Measurements from ENCODE around the gene SGPP1. TPM values are rescaled to one million over a fixed set of nuclear protein-coding genes. Genes with fewer than 3 reads are reported as not detected.
A peak's percentile ranks its signal among the peaks of the same experiment; 100 is the strongest.

The SGPP1 gene
- total and polyA plus RNA-seq, 10 of the 15 experiments (the other 5 are each of a cell fraction or from before 2014, with no cell fraction given) = 3.5 to 37.7 (median 25.5) TPM

DNA sequence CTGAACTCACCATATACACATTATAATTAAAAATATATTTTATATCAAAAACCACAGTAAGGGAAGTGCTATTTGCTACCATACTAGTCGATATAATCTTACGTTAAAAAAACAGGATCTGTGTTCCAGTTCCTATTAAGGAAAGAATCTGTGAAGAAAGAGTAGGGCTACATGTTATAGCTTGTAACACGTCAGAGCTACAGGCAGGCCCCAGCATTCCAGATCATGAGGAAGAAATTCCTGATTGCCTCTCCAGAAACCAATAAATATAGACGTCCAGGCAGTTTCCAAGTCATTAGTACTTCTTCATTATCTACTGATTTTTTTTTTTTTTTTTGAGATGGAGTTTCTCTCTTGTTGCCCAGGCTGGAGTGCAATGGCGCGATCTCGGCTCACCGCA lies 20.6 kb downstream of the SGPP1 start:
- Histone ChIP-seq H3K36me3 (ENCODE audit: control insufficient read depth in 2 of 2, insufficient read depth in 2 of 2, low read length in 1 of 2) (peaks cover 0 to 3% of the 10 kb centered on the region in 2 experiments; a peak in 1 of 4 replicates), H3K4me1 (ENCODE audit: control insufficient read depth, insufficient read depth, low read length) (peaks cover 34% of the 10 kb centered on the region), H2AFZ (ENCODE audit: control insufficient read depth, low read depth, low read length) (no peak overlapping the region), H3K9ac (ENCODE audit: control insufficient read depth, insufficient read depth, low read length) (no peak overlapping the region), H3K4me3 (no peak overlapping the region), H3K9me3 (replicated peaks; ENCODE audit: control insufficient read depth, insufficient read depth, low read length) (peaks cover 13% of the 10 kb centered on the region), H3K79me2 (ENCODE audit: control insufficient read depth, insufficient read depth, low read length) (peaks cover 42% of the 10 kb centered on the region), H3K27ac (ENCODE audit: control insufficient read depth, insufficient read depth) (no peak overlapping the region), H3K27me3 (replicated peaks in 1 of 2; ENCODE audit: control insufficient read depth in 2 of 2, insufficient read depth in 2 of 2, low read length in 1 of 2) (no peaks in the 10 kb centered on the region), H4K20me1 (ENCODE audit: control insufficient read depth, insufficient read depth) (no peaks in the 10 kb centered on the region), H3K4me2 (ENCODE audit: control insufficient read depth, insufficient read depth) (no peak overlapping the region)
- in situ Hi-C loops (cut with MboI) = no loop called here
- ChIA-PET CTCF (interaction anchor here (0.7 to 2.1 kb wide), 2 partner anchors 17 to 170 kb away, joined by 5 to 8 read pairs; no protein-coding TSS in a partner anchor), POLR2A (interaction anchor here (1.2 to 8.5 kb wide), 2 partner anchors 16 to 67 kb away, joined by 4 to 81 read pairs; no protein-coding TSS in a partner anchor), RAD21 (ENCODE audit: unreplicated experiment) (interaction anchor here (1.3 kb wide), 1 partner anchor 36 kb away, joined by 3 read pairs; no protein-coding TSS in a partner anchor), SMC1A (ENCODE audit: uncharacterized antibody, unreplicated experiment) (interaction anchor here (0.6 to 6.7 kb wide), 4 partner anchors 13 to 64 kb away, joined by 3 to 74 read pairs (median 5); no protein-coding TSS in a partner anchor)
- DNase-seq (ENCODE audit: low read depth, low spot score) (no peak), FAIRE-seq (no peak), ATAC-seq (no peak)
- WGBS (ENCODE audit: insufficient coverage, insufficient replicate concordance, low lambda C conversion rate, missing lambda C conversion rate) = 98% methylated on average over 8 of the region's 8 CpGs
- TF ChIP-seq ESRRA (IDR thresholded peaks at IDR 0.05; ENCODE audit: low read length) (no peak), ETV6 (conservative IDR thresholded peaks at IDR 0.05 in 1 of 2, IDR thresholded peaks at IDR 0.05 in 1 of 2; ENCODE audit: borderline replicate concordance in 1 of 2, low read depth in 1 of 2) (no peak)
- no TSS peak for BruUV-seq (replicated peaks)
- intact Hi-C loops (cut with micrococcal nuclease; ENCODE audit: unreplicated experiment) = loop anchor here (5.0 kb wide), 1 partner anchor 65 kb away; the partner anchor contains the start of gene WDR89

DNA sequence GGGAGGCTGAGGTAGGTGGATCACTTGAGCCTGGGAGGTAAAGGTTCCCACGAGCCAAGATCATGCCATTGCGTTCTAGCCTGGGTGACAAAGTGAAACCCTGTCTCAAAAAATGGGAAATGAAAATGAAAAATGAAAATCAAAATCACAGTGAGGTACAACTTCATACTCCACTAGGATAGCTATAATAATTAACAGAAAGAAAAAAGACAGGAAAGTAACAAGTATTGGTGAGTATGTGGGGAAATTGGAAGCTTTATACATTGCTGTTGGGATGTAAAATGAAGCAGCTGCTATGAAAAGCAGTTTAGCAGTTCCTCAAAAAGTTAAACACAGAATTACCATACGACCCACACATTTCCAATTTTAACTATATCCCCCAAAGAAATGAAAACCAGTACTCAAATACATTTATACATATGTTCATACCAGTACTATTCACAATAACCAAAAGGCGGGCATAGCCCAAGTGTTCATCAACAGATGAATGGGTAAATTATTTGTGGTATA lies 22.2 kb downstream of the SGPP1 start:
- DNase-seq (ENCODE audit: low read depth, low spot score) = peak; percentile 71
- 3% methylated on average over 4 of the region's 4 CpGs for WGBS (ENCODE audit: insufficient coverage, insufficient replicate concordance, low lambda C conversion rate, missing lambda C conversion rate)
- CTCF ChIA-PET = interaction anchor here (0.7 to 0.9 kb wide), 3 partner anchors 17 to 65 kb away, joined by 3 to 4 read pairs (median 3); no protein-coding TSS in a partner anchor
- TF ChIP-seq, protein P1, sequence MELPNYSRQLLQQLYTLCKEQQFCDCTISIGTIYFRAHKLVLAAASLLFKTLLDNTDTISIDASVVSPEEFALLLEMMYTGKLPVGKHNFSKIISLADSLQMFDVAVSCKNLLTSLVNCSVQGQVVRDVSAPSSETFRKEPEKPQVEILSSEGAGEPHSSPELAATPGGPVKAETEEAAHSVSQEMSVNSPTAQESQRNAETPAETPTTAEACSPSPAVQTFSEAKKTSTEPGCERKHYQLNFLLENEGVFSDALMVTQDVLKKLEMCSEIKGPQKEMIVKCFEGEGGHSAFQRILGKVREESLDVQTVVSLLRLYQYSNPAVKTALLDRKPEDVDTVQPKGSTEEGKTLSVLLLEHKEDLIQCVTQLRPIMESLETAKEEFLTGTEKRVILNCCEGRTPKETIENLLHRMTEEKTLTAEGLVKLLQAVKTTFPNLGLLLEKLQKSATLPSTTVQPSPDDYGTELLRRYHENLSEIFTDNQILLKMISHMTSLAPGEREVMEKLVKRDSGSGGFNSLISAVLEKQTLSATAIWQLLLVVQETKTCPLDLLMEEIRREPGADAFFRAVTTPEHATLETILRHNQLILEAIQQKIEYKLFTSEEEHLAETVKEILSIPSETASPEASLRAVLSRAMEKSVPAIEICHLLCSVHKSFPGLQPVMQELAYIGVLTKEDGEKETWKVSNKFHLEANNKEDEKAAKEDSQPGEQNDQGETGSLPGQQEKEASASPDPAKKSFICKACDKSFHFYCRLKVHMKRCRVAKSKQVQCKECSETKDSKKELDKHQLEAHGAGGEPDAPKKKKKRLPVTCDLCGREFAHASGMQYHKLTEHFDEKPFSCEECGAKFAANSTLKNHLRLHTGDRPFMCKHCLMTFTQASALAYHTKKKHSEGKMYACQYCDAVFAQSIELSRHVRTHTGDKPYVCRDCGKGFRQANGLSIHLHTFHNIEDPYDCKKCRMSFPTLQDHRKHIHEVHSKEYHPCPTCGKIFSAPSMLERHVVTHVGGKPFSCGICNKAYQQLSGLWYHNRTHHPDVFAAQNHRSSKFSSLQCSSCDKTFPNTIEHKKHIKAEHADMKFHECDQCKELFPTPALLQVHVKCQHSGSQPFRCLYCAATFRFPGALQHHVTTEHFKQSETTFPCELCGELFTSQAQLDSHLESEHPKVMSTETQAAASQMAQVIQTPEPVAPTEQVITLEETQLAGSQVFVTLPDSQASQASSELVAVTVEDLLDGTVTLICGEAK (IDR thresholded peaks at IDR 0.05; ENCODE audit: borderline replicate concordance) = no peak
- TF ChIP-seq, protein P2, sequence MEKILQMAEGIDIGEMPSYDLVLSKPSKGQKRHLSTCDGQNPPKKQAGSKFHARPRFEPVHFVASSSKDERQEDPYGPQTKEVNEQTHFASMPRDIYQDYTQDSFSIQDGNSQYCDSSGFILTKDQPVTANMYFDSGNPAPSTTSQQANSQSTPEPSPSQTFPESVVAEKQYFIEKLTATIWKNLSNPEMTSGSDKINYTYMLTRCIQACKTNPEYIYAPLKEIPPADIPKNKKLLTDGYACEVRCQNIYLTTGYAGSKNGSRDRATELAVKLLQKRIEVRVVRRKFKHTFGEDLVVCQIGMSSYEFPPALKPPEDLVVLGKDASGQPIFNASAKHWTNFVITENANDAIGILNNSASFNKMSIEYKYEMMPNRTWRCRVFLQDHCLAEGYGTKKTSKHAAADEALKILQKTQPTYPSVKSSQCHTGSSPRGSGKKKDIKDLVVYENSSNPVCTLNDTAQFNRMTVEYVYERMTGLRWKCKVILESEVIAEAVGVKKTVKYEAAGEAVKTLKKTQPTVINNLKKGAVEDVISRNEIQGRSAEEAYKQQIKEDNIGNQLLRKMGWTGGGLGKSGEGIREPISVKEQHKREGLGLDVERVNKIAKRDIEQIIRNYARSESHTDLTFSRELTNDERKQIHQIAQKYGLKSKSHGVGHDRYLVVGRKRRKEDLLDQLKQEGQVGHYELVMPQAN (conservative IDR thresholded peaks at IDR 0.05) = no peak
- TF ChIP-seq FOS (IDR thresholded peaks at IDR 0.05; ENCODE audit: borderline replicate concordance, extremely low read depth, insufficient read length) (no peak), NFYB (IDR thresholded peaks at IDR 0.05; ENCODE audit: insufficient read depth, low read depth, low read length) (no peak), POLR2A (IDR thresholded peaks at IDR 0.05; ENCODE audit: low read depth, low read length) (no peak), FOXK2 (IDR thresholded peaks at IDR 0.05) (no peak)

More for the DNA sequence above, 22.2 kb downstream of the SGPP1 start:
- Histone ChIP-seq H2AFZ (ENCODE audit: control insufficient read depth, low read depth, low read length) (no peak overlapping the region), H3K4me3 (no peak overlapping the region), H3K79me2 (ENCODE audit: control insufficient read depth, insufficient read depth, low read length) (peaks cover 36% of the 10 kb centered on the region), H3K27ac (ENCODE audit: control insufficient read depth, insufficient read depth) (peak overlapping the region; percentile 62), H3K36me3 (ENCODE audit: control insufficient read depth in 2 of 2, insufficient read depth in 2 of 2, low read length in 1 of 2) (peaks cover 0 to 3% of the 10 kb centered on the region in 2 experiments; a peak in 3 of 4 replicates), H3K4me2 (ENCODE audit: control insufficient read depth, insufficient read depth) (peak overlapping the region; percentile 54), H3K9ac (ENCODE audit: control insufficient read depth, insufficient read depth, low read length) (no peak overlapping the region), H4K20me1 (ENCODE audit: control insufficient read depth, insufficient read depth) (no peaks in the 10 kb centered on the region), H3K9me3 (replicated peaks; ENCODE audit: control insufficient read depth, insufficient read depth, low read length) (peaks cover 10% of the 10 kb centered on the region), H3K27me3 (replicated peaks in 1 of 2; ENCODE audit: control insufficient read depth in 2 of 2, insufficient read depth in 2 of 2, low read length in 1 of 2) (no peaks in the 10 kb centered on the region), H3K4me1 (ENCODE audit: control insufficient read depth, insufficient read depth, low read length) (peaks cover 30% of the 10 kb centered on the region)
- no TSS peak for BruUV-seq (replicated peaks)
- FAIRE-seq (peak; percentile 97), ATAC-seq (peak; percentile 83)
- in situ Hi-C loops (cut with MboI) (no loop called here), intact Hi-C loops (cut with micrococcal nuclease; ENCODE audit: unreplicated experiment) (loop anchor here (5.0 kb wide), 1 partner anchor 63 kb away; the partner anchor contains the start of gene WDR89)
- SMC1A ChIA-PET (ENCODE audit: uncharacterized antibody, unreplicated experiment) = interaction anchor here (0.5 to 1.6 kb wide), 8 partner anchors 17 to 365 kb away, joined by 3 to 5 read pairs (median 3); partner anchors contain the start of gene WDR89
- POLR2A ChIA-PET = interaction anchor here (8.5 kb wide), 1 partner anchor 18 kb away, joined by 81 read pairs; no protein-coding TSS in a partner anchor
- RAD21 ChIA-PET (ENCODE audit: unreplicated experiment) = interaction anchor here (1.6 to 1.7 kb wide), 2 partner anchors 20 to 71 kb away, joined by 5 to 7 read pairs; no protein-coding TSS in a partner anchor
